Neural crest cell (in vitro differentiated cells): ENCODE data around the gene PARP6. TPM values are rescaled to one million over a fixed set of nuclear protein-coding genes. Genes with fewer than 3 reads are reported as not detected.

ENCODE experiments used
- DNase-seq: peaks from one replicate; pipeline ENCODE4 v3.0.0; 2021; ENCODE audit warnings: low read depth, mixed read lengths, low spot score
- H3K27ac Mint-ChIP-seq: one replicate; pipeline ENCODE4 v1.8.0; 2021; ENCODE audit warnings: mild to moderate bottlenecking, mixed read lengths; ENCODE audit not compliant: unreplicated experiment
- H3K27me3 Mint-ChIP-seq: 2 replicates; pipeline ENCODE4 v1.8.0; 2021; ENCODE audit warnings: low read depth, mild to moderate bottlenecking, mixed read lengths
- H3K36me3 Mint-ChIP-seq: 2 replicates; pipeline ENCODE4 v1.8.0; 2021; ENCODE audit warnings: low read depth, mild to moderate bottlenecking, mixed read lengths
- H3K4me1 Mint-ChIP-seq: 2 replicates; pipeline ENCODE4 v1.8.0; 2021; ENCODE audit warnings: mixed read lengths
- H3K4me3 Mint-ChIP-seq: one replicate; pipeline ENCODE4 v1.8.0; 2021; ENCODE audit warnings: mild to moderate bottlenecking, mixed read lengths
- H3K9me3 Mint-ChIP-seq: 2 replicates; pipeline ENCODE4 v1.8.0; 2021; ENCODE audit warnings: mixed read lengths
- CTCF ChIP-seq: fragments of 200-600 bp; sonication (generic); conservative IDR thresholded peaks from 2 replicates; pipeline ENCODE4 v1.5.0; 2021; ENCODE audit warnings: antibody characterized with exemption, mild to moderate bottlenecking
- total RNA-seq: library from RNA; stranded (reverse); gene quantifications from 2 replicates; pipeline ENCODE4 v1.2.1, GENCODE V29; 2021

The PARP6 gene
- total RNA-seq, 1 donor from 2014 or later, result 88.9 TPM

GRCh38 chr15:72306211-72306785 is 33.9 kb upstream of the PARP6 start:
- no peaks in the 10 kb centered on the region for H3K36me3 Mint-ChIP-seq
- H3K9me3 Mint-ChIP-seq, result no peaks in the 10 kb centered on the region
- DNase-seq, result peak; percentile 28
- TF ChIP-seq CTCF, result no peak
- peak overlapping the region; percentile 68 for H3K27ac Mint-ChIP-seq
- H3K4me3 Mint-ChIP-seq, result no peak overlapping the region
- peaks cover 34% of the 10 kb centered on the region for H3K27me3 Mint-ChIP-seq
- peaks cover 6% of the 10 kb centered on the region for H3K4me1 Mint-ChIP-seq

GRCh38 chr15:72304596-72304995 is 32.2 kb upstream of the PARP6 start:
- DNase-seq, result no peak
- H3K27ac Mint-ChIP-seq, result no peak overlapping the region
- H3K4me1 Mint-ChIP-seq, result peaks cover 6% of the 10 kb centered on the region
- H3K4me3 Mint-ChIP-seq, result no peak overlapping the region
- TF ChIP-seq CTCF, result no peak
- no peaks in the 10 kb centered on the region for H3K9me3 Mint-ChIP-seq
- H3K36me3 Mint-ChIP-seq, result no peaks in the 10 kb centered on the region
- H3K27me3 Mint-ChIP-seq, result peaks cover 24% of the 10 kb centered on the region

- Mint-ChIP-seq H3K27me3 (peaks cover 22% of the 10 kb centered on the region), H3K9me3 (no peaks in the 10 kb centered on the region), H3K4me1 (peaks cover 6% of the 10 kb centered on the region), H3K4me3 (no peak overlapping the region), H3K36me3 (no peaks in the 10 kb centered on the region), H3K27ac (no peak overlapping the region)
- TF ChIP-seq CTCF, result no peak
- DNase-seq, result no peak
Observed at GRCh38 chr15:72302955-72303354, 30.6 kb upstream of the PARP6 start.

GRCh38 chr15:72289597-72290325 is 17.4 kb upstream of the PARP6 start:
- H3K4me1 Mint-ChIP-seq, result no peaks in the 10 kb centered on the region
- no peak overlapping the region for H3K27ac Mint-ChIP-seq
- H3K36me3 Mint-ChIP-seq, result no peaks in the 10 kb centered on the region
- H3K27me3 Mint-ChIP-seq, result peaks cover 22% of the 10 kb centered on the region
- no peak overlapping the region for H3K4me3 Mint-ChIP-seq
- H3K9me3 Mint-ChIP-seq, result no peaks in the 10 kb centered on the region
- no peak for TF ChIP-seq CTCF
- no peak for DNase-seq

- Mint-ChIP-seq H3K36me3 (no peaks in the 10 kb centered on the region), H3K27ac (no peak overlapping the region), H3K4me1 (no peaks in the 10 kb centered on the region), H3K9me3 (no peaks in the 10 kb centered on the region), H3K4me3 (no peak overlapping the region), H3K27me3 (peaks cover 15% of the 10 kb centered on the region)
- DNase-seq, result no peak
- no peak for TF ChIP-seq CTCF
Observed at GRCh38 chr15:72288796-72289596, 16.6 kb upstream of the PARP6 start.
